Retinal pigment epithelial cell (primary cell): Measurements from ENCODE around the gene GTPBP4.

ENCODE experiments used
- DNase-seq: peaks from one replicate; pipeline ENCODE4 v3.0.0-alpha.2; 2010; ENCODE audit warnings: low read depth
- H3K4me3 ChIP-seq: 2 replicates; pipeline ENCODE4 v1.5.1; 2011; ENCODE audit warnings: mild to moderate bottlenecking, low read length, control low read depth, moderate library complexity
- CTCF ChIP-seq: conservative IDR thresholded peaks from 2 replicates; pipeline ENCODE4 v1.5.1; 2011; ENCODE audit warnings: low read depth, low read length, control low read depth, inconsistent platforms

The GTPBP4 gene

GRCh38 chr10:1025683-1026082 is 37.4 kb downstream of the GTPBP4 start, which contains the start of gene IDI2:
Gene IDI2 (minus strand): TSS chr10:1025859. CDS start chr10:1024723, 1,136 bp downstream.
- no peak for DNase-seq
- H3K4me3 ChIP-seq = no peak within 1 kb of the TSS
- TF ChIP-seq CTCF = no peak

GRCh38 chr10:1026578-1026977 is 38.3 kb downstream of the GTPBP4 start:
- no peak for TF ChIP-seq CTCF
- no peak for DNase-seq

GRCh38 chr10:1029838-1030237 is 41.6 kb downstream of the GTPBP4 start:
- no peak overlapping the region for H3K4me3 ChIP-seq
- no peak for TF ChIP-seq CTCF
- DNase-seq = no peak

More at GRCh38 chr10:1026578-1026977, 38.3 kb downstream of the GTPBP4 start:
- no peak overlapping the region for H3K4me3 ChIP-seq

- DNase-seq = no peak
- no peak for TF ChIP-seq CTCF
- no peak overlapping the region for H3K4me3 ChIP-seq
Measured at GRCh38 chr10:1033601-1034000, 45.4 kb downstream of the GTPBP4 start.

GRCh38 chr10:1034758-1035157 is 46.5 kb downstream of the GTPBP4 start:
- no peak for DNase-seq
- TF ChIP-seq CTCF = no peak
- no peak overlapping the region for H3K4me3 ChIP-seq

- DNase-seq = no peak
- H3K4me3 ChIP-seq = no peak overlapping the region
- no peak for TF ChIP-seq CTCF
Measured at GRCh38 chr10:1035201-1035600, 47.0 kb downstream of the GTPBP4 start.

- DNase-seq = peak; percentile 96
- TF ChIP-seq CTCF = no peak
- H3K4me3 ChIP-seq = no peak overlapping the region
Measured at GRCh38 chr10:1036341-1036791, 48.1 kb downstream of the GTPBP4 start.
